Endometrial microvascular endothelial cells (primary cell): ENCODE results near the gene PAPPA. TPM values are rescaled to one million over a fixed set of nuclear protein-coding genes. Genes with fewer than 3 reads are reported as not detected.

ENCODE experiments used
- in situ Hi-C: cut with HindIII; loops from 2 replicates; pipeline ENCODE4 v1.10.0; 2017; ENCODE audit warnings: low sequenced_read_pairs, low pct_unique_long_range_greater_than_20kb; ENCODE audit errors: inconsistent ontology term
- total RNA-seq: library from RNA; depleted of rRNA; stranded (reverse); fragments of >200 nt; gene quantifications from one replicate; pipeline ENCODE4 v1.2.3, GENCODE V29; 2015; ENCODE audit errors: inconsistent ontology term

PAPPA gene
- total RNA-seq, 1 donor from 2014 or later: 0.65 TPM

- in situ Hi-C loops: no loop called here
Measured at GRCh38 chr9:116151199-116151598, 2.4 kb upstream of the PAPPA start.

- in situ Hi-C loops: no loop called here
Measured at GRCh38 chr9:116151966-116152381, 1.6 kb upstream of the PAPPA start.

- in situ Hi-C loops: no loop called here
Measured at GRCh38 chr9:116152390-116152789, 1.2 kb upstream of the PAPPA start.

- in situ Hi-C loops: no loop called here
Measured at GRCh38 chr9:116152941-116153764, 438 bp upstream of the PAPPA start.

- in situ Hi-C loops: no loop called here
Measured at GRCh38 chr9:116154334-116154975, 864 bp downstream of the PAPPA start.

- in situ Hi-C loops: no loop called here
Measured at GRCh38 chr9:116154976-116155697, 1.5 kb downstream of the PAPPA start.

GRCh38 chr9:116155698-116156039 is 2.1 kb downstream of the PAPPA start:
- in situ Hi-C loops: no loop called here

- in situ Hi-C loops: no loop called here
Measured at GRCh38 chr9:116156621-116157314, 3.2 kb downstream of the PAPPA start.

GRCh38 chr9:116157436-116158138 is 4.0 kb downstream of the PAPPA start:
- in situ Hi-C loops: no loop called here

- in situ Hi-C loops: no loop called here
Measured at GRCh38 chr9:116160676-116161571, 7.3 kb downstream of the PAPPA start.

- in situ Hi-C loops: no loop called here
Measured at GRCh38 chr9:116162241-116162781, 8.7 kb downstream of the PAPPA start.

- in situ Hi-C loops: no loop called here
Measured at GRCh38 chr9:116163293-116164055, 9.9 kb downstream of the PAPPA start.

- in situ Hi-C loops: no loop called here
Measured at GRCh38 chr9:116165912-116166311, 12.3 kb downstream of the PAPPA start.

- in situ Hi-C loops: no loop called here
Measured at GRCh38 chr9:116166713-116167112, 13.1 kb downstream of the PAPPA start.

GRCh38 chr9:116168231-116168630 is 14.6 kb downstream of the PAPPA start:
- in situ Hi-C loops: no loop called here

GRCh38 chr9:116172216-116172615 is 18.6 kb downstream of the PAPPA start:
- in situ Hi-C loops: no loop called here

GRCh38 chr9:116174347-116174746 is 20.8 kb downstream of the PAPPA start:
- in situ Hi-C loops: no loop called here
